HL-60 (cell line): Measurements from ENCODE around the gene KDELR1.

Experiments
- DNase-seq, 2 experiments: peaks; one replicate each; pipeline ENCODE4 v3.0.0-alpha.2; 2010 to 2020; ENCODE audit warnings: low read depth in 1 of 2, low spot score in 1 of 2
- H3K27ac ChIP-seq: fragments of 250-450 bp; sonication (Bioruptor Pico); replicated peaks from 2 replicates; pipeline ENCODE4 v1.5.1; 2020; ENCODE audit warnings: mild to moderate bottlenecking, moderate library complexity
- H3K27me3 ChIP-seq: fragments of 250-450 bp; sonication (Bioruptor Pico); 2 replicates; pipeline ENCODE4 v1.5.1; 2021; ENCODE audit warnings: mild to moderate bottlenecking, moderate library complexity; ENCODE audit not compliant: insufficient read depth, poor library complexity, severe bottlenecking
- H3K4me3 ChIP-seq: replicated peaks from 2 replicates; pipeline ENCODE4 v1.5.1; 2011; ENCODE audit warnings: mild to moderate bottlenecking, control low read depth, low read length; ENCODE audit not compliant: insufficient read depth
- CTCF ChIP-seq: IDR thresholded peaks from one replicate; pipeline ENCODE4 v1.5.1; 2011; ENCODE audit warnings: low read length, control low read depth, inconsistent platforms; ENCODE audit not compliant: insufficient read depth
- GABPA ChIP-seq: IDR thresholded peaks from 2 replicates; pipeline ENCODE4 v1.6.1; 2012; ENCODE audit warnings: low read depth
- POLR2AphosphoS5 ChIP-seq: IDR thresholded peaks from 2 replicates; pipeline ENCODE4 v1.6.1; 2012; ENCODE audit warnings: low read depth
- REST ChIP-seq: IDR thresholded peaks from 2 replicates; pipeline ENCODE4 v1.6.1; 2012; ENCODE audit warnings: low read depth; ENCODE audit not compliant: insufficient replicate concordance
- SPI1 ChIP-seq: IDR thresholded peaks from 2 replicates; pipeline ENCODE4 v1.6.1; 2012; ENCODE audit warnings: low read depth, mild to moderate bottlenecking, borderline replicate concordance

The KDELR1 gene

GRCh38 chr19:48351341-48351752, 40.0 kb downstream of the KDELR1 start:
- no peaks in the 10 kb centered on the region for H3K27me3 ChIP-seq
- no peak overlapping the region for H3K4me3 ChIP-seq
- TF ChIP-seq CTCF, result peak; percentile 83
- TF ChIP-seq GABPA, result no peak
- DNase-seq, result peak; percentile 45 to 79
- H3K27ac ChIP-seq, result no peak overlapping the region

GRCh38 chr19:48350856-48351255, 40.5 kb downstream of the KDELR1 start:
- Histone ChIP-seq H3K27me3 (no peaks in the 10 kb centered on the region), H3K4me3 (no peak overlapping the region), H3K27ac (no peak overlapping the region)
- TF ChIP-seq GABPA (no peak), SPI1 (no peak), POLR2AphosphoS5 (no peak), CTCF (no peak), REST (no peak)
- DNase-seq, result no peak

GRCh38 chr19:48348737-48349136, 42.6 kb downstream of the KDELR1 start:
- H3K27ac ChIP-seq, result no peak overlapping the region
- TF ChIP-seq REST (no peak), GABPA (no peak)
- H3K27me3 ChIP-seq, result no peaks in the 10 kb centered on the region

GRCh38 chr19:48348045-48348444, 43.3 kb downstream of the KDELR1 start:
- Histone ChIP-seq H3K27ac (no peak overlapping the region), H3K27me3 (no peaks in the 10 kb centered on the region), H3K4me3 (no peak overlapping the region)
- no peak for DNase-seq
- TF ChIP-seq POLR2AphosphoS5 (no peak), REST (no peak), CTCF (no peak), SPI1 (no peak), GABPA (no peak)

More at GRCh38 chr19:48348737-48349136, 42.6 kb downstream of the KDELR1 start:
- no peak for DNase-seq
- no peak overlapping the region for H3K4me3 ChIP-seq
